Brain microvascular endothelial cell (primary cell): Measurements from ENCODE around the gene CHAC1.

Source experiments
- DNase-seq: peaks from one replicate; pipeline ENCODE4 v3.0.0-alpha.2; 2020
- H3K27ac ChIP-seq: fragments of 250-450 bp; sonication (Bioruptor Pico); 2 replicates; pipeline ENCODE4 v1.5.1; 2020; ENCODE audit warnings: mild to moderate bottlenecking, moderate library complexity
- H3K27me3 ChIP-seq: fragments of 250-450 bp; sonication (Bioruptor Pico); replicated peaks from 2 replicates; pipeline ENCODE4 v1.5.1; 2020; ENCODE audit warnings: mild to moderate bottlenecking
- H3K36me3 ChIP-seq: fragments of 250-450 bp; sonication (Bioruptor Pico); replicated peaks from 2 replicates; pipeline ENCODE4 v1.5.1; 2020; ENCODE audit warnings: mild to moderate bottlenecking
- H3K4me3 ChIP-seq: 2 replicates; pipeline ENCODE4 v1.5.1; 2011; ENCODE audit warnings: low read depth, mild to moderate bottlenecking, control low read depth, low read length, moderate library complexity
- CTCF ChIP-seq: IDR thresholded peaks from 2 replicates; pipeline ENCODE4 v1.5.1; 2011; ENCODE audit warnings: low read depth, mild to moderate bottlenecking, moderate library complexity, low read length, control low read depth, inconsistent platforms; ENCODE audit errors: missing control alignments
- in situ Hi-C: cut with HindIII; loops from 2 replicates; pipeline ENCODE4 v1.10.0; 2017; ENCODE audit warnings: low sequenced_read_pairs, low pct_ligation_motif_present

The CHAC1 gene

GRCh38 chr15:41004490-41004889 lies 51.2 kb downstream of the CHAC1 start:
- peaks cover 29% of the 10 kb centered on the region for H3K36me3 ChIP-seq
- TF ChIP-seq CTCF = no peak
- no peak overlapping the region for H3K27ac ChIP-seq
- H3K27me3 ChIP-seq = no peaks in the 10 kb centered on the region
- no peak for DNase-seq
- in situ Hi-C loops = loop anchor here (25.0 kb wide), 1 partner anchor 92 kb away; no protein-coding TSS in a partner anchor
- H3K4me3 ChIP-seq = no peak overlapping the region
